Ramos (cell line): ENCODE measurements around the gene AGXT2.

Source experiments
- in situ Hi-C: fragments of 300-500 bp; cut with MboI; formaldehyde crosslinking; loops from one replicate; pipeline ENCODE4 v1.14.3; 2022; ENCODE audit warnings: low sequenced_read_pairs; ENCODE audit not compliant: unreplicated experiment

AGXT2 gene, protein sequence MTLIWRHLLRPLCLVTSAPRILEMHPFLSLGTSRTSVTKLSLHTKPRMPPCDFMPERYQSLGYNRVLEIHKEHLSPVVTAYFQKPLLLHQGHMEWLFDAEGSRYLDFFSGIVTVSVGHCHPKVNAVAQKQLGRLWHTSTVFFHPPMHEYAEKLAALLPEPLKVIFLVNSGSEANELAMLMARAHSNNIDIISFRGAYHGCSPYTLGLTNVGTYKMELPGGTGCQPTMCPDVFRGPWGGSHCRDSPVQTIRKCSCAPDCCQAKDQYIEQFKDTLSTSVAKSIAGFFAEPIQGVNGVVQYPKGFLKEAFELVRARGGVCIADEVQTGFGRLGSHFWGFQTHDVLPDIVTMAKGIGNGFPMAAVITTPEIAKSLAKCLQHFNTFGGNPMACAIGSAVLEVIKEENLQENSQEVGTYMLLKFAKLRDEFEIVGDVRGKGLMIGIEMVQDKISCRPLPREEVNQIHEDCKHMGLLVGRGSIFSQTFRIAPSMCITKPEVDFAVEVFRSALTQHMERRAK

DNA sequence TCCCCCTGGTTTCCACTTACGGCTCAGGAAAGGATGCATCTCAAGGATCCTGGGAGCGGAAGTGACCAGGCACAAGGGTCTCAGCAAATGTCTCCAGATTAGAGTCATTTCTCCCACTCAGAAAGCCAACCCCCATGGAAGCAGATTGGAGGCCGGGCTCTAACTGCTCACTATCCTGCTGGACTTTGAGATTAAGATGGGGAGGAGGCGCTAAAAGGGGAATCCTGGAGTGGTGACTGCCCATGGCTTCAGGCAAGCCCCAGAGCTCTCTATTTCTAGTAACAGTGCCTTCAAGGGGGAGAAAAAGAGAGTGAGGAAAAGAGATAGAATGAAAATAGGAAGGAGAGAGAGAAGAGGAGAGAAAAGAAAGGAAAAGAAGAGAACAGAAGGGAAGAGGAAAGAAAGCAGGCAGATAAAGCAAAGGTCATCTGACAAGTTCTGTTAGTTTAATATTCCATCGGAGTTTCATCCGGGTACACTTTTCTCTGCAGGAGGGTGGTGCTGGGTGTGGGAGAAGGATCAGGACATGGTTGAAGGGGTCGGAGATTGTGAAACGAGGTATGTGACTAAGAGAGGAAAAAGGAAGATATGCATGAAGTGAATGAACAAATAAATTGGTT, at the start of gene AGXT2:
AGXT2 (minus strand) TSS at position 165 of the 620 bp plus-strand sequence; CDS start at position 108, 57 bp downstream.
- in situ Hi-C loops, result no loop called here

DNA sequence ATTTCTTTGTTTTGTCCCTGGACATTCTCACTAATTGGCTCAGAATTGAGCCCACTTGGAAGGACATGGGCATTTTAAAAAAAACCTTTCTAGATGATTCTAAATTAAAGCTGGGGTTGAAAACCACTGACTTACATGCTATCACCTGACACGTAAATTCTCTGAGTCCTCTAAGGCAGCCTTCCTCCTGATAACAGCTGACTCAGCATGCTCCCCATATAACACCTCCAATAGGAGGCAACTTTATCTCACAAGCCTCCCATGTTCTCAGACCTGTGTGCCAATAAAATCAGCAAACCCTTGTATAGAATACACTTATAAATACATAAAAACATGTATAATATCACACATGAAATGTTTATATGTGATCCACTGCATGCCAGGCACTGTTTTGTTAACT, 49.2 kb upstream of the AGXT2 start:
- in situ Hi-C loops, result loop anchor here (10.0 kb wide), 1 partner anchor 848 kb away; no protein-coding TSS in a partner anchor

DNA sequence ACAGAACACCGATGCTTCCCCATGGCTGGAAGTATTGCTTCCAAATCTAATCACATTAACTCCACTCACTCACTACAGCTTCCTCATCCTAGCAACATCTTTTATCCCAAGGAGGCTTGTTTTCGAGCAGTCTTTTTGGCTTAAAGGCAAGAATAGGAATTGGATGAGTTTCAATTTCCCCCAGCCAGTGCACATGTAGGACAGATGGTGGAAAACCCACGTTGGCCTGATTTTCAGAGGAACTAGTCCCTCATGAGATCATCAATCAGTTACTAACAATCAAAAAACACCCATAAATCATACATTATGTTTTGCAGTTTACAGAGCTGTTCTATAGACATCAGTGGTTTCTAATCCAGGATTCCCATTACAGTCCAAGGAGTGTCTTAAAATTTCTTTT, 48.5 kb upstream of the AGXT2 start:
- in situ Hi-C loops, result loop anchor here (10.0 kb wide), 1 partner anchor 849 kb away; no protein-coding TSS in a partner anchor

DNA sequence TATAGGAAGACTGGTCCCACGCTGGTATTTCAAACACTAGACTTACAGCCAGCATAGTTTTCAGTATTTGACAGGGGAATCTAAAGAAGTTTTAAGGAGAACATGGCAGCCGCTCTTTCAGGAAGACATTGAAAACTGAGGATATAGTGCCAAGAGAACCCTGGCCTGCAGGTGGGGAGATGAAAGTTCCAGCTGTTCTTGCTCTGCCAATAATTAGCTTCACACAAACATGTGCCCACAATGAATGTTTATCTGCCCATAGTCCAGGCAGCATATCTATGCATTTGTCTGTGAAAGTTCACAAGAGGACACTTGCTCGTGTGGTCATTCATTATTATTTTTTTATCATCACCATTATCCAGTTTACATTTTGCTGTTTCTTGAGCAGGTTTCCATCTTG, 47.6 kb upstream of the AGXT2 start:
- in situ Hi-C loops, result loop anchor here (10.0 kb wide), 1 partner anchor 849 kb away; no protein-coding TSS in a partner anchor

DNA sequence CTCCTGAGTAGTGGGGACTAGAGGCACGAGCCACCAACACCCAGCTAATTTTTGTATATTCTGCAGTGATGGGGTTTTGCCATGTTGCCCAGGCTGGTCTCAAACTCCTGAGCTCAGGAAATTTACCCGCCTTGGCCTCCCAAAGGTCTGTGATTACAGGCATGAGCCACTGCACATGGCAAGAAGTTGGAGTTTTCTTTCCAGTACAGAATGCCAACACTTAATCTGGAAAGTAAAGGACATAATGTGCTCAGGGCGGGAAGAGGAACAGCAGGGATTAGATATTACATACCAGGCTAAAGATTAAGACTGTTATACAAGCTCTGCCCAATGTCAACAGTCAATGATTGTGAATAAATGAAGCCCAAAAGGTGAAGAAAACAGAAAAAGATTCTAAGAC, 47.2 kb upstream of the AGXT2 start:
- in situ Hi-C loops, result loop anchor here (10.0 kb wide), 1 partner anchor 850 kb away; no protein-coding TSS in a partner anchor

DNA sequence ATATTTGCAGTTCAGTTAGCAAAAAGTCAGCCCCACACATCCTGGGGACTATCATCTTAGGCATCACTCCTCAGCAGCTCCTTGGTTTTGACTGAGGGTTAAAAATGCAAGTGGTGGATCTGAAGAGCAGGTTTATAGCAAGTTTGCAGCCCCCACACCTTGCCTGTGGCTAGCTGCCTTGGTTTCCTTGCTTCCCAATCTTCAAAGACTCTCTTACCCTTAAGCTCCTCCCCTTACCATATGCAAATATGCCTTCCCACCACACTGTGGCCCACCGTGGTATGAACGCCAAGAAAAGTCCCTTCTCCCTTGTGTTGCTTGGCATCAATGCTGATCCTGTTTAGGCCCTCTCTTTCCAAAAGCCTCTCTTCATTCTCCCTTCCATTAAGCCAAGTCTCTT, 45.0 kb upstream of the AGXT2 start:
- in situ Hi-C loops, result loop anchor here (10.0 kb wide), 1 partner anchor 852 kb away; no protein-coding TSS in a partner anchor

DNA sequence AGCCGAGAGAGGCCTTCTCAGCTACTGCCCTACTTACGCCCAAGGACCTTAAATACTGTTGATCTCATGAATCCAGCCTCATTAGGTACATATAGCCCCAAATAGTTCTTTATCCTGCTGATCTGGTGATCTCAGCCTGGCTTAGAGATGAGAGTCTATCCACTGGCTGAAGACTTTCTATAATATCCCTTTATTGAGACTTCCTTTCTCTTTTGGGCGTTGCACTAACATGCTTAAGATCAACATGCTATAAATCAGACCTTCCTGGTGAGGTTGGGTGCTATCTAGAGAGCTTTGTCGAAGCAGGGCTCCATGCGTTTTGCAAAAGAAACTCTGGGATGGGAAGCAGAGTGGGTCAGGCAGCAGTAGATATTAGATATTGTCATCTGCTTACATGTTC, 44.0 kb upstream of the AGXT2 start:
- in situ Hi-C loops, result loop anchor here (10.0 kb wide), 1 partner anchor 853 kb away; no protein-coding TSS in a partner anchor

DNA sequence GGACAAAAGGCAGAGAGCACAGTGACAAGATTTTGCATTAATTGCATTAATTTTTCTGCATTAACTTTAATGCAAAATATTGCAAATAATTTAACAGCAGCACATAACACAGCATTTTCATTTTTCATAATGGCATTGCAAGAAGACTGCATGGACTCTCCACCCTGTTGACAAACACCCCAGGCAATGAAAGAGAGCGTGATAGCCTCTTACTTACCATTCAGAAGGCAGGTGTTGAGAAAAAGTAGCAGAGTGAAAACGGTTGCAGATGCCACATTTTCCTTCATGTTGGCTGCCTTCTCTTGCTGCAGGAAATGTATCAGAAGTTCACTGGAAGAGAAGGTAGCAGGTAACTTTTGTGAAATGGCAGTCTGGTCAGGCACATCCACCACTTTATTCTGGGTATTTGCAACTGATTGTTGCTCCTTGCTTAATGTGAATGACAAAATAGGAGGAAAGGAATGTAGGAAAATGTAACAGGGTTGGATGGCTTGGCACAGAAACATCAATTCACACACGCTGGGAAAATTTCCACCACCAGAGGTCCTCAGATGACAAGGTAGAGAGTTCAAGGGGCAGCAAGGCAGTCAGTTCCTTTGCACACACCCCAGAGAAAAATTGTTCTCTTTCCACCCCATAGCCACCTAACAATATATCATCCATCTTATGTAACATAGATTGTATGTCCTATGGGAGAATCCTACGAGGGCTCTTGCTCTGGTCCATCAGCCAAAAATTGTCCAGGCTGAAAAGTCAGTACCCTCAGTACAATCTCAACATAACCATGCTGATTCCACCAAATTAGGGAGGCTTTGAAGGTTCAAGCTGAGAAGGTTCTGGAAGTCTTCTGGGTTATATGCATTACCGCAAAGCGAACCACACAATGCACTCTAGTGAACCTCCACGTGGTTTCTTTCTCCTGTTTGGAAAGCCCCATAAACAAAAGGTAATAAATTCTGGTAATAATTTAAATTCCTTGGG, 41.9 kb upstream of the AGXT2 start:
- in situ Hi-C loops, result loop anchor here (10.0 kb wide), 1 partner anchor 855 kb away; no protein-coding TSS in a partner anchor

DNA sequence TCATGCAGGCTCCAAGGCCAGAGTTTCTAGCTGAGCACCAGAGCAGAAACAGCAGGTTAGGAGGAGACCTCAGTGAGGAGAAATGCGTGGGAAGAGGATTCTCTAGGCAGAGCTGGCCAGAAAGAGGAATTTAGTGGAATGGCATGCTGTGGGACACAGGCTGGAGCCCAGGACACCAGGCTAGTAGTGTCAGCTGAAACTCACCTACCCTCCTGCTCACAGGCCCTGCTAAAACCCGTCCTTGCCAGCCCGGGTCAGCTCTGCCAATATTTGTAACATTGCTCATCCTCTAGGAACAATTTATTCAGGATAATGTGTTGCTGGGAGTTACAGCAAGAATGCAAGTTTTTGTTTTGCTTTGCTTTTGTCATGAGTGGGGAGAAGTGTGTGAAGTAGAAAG, 40.2 kb upstream of the AGXT2 start:
- in situ Hi-C loops, result no loop called here

DNA sequence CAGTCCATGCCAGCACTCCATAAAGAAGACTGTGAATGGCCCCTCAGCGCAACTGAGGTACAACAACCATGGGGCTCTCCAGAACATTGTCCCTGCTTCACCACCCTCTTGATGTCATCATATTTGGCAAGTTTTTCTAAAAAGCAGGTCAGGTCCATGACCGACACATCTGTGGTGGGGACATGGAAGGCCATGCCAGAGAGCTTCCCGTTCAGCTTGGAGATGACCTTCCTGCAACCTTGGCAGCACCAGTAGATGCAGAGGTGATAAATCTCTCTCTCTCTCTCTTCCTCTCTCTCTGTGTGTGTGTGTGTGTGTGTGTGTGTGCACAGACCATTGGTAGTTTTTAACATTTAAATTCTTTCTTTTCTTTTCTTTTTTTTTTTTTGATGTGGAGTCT, 35.4 kb upstream of the AGXT2 start:
- in situ Hi-C loops, result no loop called here

DNA sequence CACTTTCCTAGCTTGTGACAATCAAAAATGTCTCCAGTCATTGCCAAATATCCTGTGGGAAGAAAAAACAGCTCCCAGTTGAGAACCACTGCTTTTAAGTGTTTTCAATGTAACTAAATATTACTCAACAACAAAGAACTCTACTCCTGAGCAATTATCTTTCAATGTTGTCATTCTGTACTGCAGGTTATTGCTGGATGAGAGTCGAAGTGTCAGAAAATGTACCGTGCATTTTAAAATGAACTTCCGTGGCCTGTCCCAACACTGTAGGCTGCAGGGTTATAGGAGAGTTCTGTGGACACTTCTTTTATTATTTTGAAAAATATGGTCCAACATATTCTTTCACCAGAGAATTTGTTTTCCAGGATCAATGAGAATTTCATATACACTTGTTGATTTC, 34.8 kb upstream of the AGXT2 start:
- in situ Hi-C loops, result no loop called here

DNA sequence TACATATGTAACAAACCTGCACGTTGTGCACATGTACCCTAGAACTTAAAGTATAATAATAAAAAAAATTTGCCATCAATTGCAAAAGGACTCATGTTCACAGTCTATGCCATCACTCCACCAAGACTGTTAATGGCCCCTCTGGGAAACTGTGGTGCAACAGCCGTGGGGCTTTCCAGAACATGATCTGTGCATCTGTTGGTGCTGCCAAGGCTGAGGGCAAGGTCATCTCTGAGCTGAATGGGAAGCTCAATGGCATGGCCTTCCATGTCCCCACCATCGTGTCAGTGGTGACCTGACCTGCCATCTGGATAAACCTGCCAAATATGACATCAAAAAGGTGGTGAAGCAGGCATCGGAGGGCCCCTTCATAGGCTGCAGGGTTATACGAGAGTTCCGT, 33.4 kb upstream of the AGXT2 start:
- in situ Hi-C loops, result no loop called here

DNA sequence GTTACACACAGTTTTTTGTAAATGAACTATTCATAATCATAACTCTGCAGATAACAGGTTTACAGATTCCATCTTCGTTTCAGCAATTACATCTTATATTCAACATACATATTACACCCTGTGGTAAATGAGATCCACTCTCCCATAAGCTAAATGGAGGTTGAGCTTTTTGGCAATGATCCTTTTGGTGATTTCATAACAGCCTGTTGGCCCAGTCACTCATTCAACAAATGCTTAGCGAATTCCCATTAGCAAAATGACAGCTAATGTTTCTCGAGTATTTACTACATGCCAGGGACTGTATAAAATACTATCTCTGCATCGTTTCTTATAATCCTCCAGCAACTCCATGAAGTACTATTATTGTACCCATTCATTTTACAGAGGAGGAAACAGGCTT, 25.4 kb upstream of the AGXT2 start:
- in situ Hi-C loops, result no loop called here

DNA sequence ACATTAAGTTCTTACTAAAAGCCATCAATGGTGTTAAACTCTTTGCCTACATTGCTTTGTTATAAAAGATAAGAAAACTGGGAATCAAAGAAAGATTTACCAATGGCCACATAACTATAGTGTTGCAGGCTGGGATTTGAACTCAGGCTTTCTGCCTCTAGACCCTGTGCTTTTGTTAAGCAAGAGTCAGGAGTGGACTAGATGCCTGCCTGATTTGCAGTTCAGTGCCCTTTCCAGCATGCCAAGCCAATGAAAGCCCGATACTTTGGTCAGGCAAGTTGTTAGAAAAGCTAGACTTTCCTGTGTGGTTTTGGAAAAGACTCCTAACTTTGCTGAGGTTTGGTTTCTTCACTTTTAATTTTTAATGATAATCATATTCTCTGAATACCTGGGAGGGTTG, 21.4 kb upstream of the AGXT2 start:
- in situ Hi-C loops, result no loop called here

DNA sequence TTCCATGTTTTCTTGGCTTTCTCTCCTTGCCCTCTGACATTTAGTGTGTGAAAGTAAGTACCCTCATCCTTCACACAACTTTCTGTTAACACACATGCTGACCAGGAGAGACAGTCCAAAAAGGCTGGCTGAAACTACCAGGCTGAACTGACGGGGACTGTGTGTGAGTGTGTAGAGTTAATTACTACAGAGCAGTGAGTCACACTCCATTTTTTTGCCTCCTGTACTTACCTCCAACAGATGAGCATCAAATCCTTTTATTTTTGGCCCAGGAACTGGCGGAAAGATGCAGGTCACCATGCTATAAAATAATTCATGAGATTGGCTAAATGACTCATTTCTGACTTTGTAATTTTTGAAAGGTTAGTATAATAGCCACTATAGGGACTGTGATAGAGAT, 20.2 kb upstream of the AGXT2 start:
- in situ Hi-C loops, result no loop called here

DNA sequence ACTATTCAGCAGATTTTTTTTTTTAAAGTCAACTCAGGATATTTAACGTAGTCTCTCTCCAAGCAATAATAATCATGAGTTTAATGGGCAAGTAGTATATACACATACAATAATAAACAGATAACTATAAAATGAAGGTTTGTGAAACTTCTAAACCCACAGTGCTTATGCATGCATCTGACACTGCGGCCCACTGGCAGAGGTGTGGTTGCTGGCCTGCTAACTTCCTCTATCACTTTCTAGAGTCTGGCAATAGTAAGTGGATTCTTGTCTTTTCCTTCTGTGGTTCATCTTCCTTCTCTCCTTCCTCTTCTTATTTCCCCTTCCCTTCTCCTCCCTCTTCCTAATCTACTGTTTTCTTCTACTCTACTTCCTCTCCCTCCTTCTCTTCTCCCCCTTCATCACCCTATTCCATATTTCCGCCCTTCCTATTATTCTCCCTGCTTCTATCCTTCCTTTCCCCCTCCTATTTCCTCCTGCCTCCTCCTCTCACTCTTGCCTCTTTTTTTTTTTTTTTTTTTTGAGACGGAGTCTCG, 18.6 kb upstream of the AGXT2 start:
- in situ Hi-C loops, result no loop called here

DNA sequence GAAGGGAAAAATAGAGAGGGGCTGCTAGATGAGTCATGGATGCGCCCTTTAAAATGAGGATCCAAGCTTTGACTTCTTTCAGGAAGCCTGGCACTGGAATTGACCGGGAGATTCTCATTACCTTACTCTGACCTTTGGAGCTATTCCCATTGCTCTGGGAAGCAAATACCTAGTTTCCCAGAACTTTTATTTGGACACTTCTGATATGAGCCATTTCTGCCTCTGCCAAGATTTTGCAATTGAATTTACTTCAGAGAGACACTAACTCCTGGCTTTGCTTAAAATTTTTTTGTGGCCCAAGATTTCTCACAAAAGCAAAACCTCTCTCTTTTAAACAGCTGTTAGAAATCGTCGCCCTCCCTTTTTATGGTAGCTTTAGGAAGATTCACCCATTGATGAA, 15.7 kb upstream of the AGXT2 start:
- in situ Hi-C loops, result no loop called here

DNA sequence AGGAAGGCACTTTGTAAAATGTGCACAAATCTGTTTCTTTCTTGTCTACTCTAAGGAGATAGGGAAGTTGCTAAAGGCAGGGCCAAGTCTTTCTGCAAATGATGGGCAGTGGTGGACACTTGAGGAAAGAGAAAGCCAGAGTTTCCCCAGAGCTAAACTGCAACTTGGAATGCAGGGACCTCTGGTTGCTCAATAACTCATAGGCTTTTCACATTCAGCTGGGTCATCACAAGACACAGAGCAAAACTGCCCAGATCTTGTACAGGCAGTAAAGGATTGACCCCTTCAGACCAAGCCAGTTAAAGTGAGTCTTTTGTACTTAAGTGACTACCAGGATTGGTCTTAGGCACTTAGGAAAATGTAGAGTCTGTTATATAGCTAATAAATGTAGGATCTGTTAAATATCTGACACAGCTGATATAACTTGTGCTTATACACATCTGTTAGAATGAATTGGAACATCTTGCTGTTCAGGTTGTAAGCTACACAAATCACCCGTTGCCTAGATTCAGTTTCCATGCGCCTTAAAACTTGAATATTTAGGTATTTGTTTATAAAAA, 13.5 kb upstream of the AGXT2 start:
- in situ Hi-C loops, result no loop called here

DNA sequence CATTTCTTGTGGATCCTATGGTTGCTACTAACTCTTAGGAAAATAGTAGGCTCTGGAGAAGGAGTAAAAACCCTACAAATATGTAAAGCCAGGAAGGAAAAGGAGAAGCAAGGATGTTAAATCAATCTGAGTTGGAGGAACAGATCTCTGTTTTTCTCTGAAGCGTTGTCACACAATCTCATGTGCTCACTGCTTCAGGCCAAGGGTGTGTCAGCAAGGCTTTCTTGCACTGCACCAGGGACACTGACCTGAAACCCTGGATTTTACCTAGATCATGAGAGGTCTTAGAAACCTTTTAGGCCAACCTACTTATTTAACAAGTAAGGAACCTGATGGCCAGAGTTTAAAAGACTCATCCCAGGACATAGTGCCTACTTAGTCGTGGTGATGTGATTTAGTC, 12.5 kb upstream of the AGXT2 start:
- in situ Hi-C loops, result no loop called here

DNA sequence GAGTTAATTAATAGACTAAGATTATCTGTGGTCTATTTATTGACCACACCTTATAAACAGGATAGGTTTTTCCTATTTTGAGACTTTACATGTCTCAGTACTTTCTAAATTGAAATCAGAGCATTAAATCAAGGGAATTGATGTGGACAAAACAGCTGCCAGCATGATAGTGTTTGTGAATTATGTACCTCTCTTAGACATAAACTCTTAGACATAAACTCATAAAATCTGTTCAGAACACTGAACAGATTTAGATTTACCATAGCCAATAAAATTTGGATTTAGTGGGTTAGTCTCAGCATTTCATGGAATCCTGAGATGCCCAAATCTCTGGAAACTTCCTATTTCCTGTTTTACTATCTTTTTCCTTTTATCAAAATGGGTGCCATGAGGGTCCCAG, 11.5 kb upstream of the AGXT2 start:
- in situ Hi-C loops, result no loop called here
